Stimulated activated CD4-positive, alpha-beta T cell treated with anti-CD3 and anti-CD28 coated beads, Interleukin-4, amount 100 ng/mL, for 24 hours (primary cell): Measurements from ENCODE around the gene GRID1.

Experiments
- DNase-seq: peaks from one replicate; pipeline ENCODE4 v3.0.0-alpha.2; 2020

Gene GRID1

DNA sequence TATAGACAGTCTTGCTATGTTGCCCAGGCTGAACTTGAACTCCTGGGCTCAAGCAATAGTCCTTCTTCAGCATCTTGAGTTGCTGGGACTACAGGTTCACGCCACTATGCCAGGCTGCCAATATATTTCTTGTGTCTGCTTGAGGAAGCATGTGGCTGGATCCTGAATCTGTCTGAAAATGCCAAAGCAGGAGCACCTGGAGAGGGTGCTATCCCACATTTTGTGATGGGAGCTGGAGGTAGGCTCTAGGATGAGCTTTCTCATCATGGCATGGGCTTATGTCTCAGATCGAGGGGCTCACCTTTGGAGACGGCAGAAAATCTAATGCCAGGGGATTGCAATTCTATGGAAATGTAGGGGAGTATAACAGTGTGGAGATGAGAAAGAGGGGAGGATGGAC lies 744.2 kb downstream of the GRID1 start:
- DNase-seq = no peak

- DNase-seq = no peak
These were observed 745.0 kb downstream of the GRID1 start for GRCh38 chr10:85621562-85621961.

DNA sequence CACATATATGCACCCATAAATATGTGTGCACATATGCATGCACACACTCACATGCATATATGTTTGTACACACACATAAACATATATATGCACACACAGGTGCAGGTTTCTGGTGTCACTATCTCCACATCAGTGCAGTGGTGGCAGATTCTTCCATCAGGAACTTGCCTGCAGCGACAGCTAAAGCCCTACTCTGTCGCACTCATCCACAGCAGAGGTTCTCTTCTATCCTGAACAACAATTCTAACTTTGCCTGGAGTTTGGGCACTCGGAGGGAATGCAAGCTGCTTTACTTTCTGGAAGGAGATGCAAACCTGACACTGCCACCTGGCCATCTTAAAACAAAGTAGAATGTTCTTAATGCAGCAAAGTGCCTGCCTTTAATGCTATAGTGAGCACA lies 745.8 kb downstream of the GRID1 start:
- no peak for DNase-seq

DNA sequence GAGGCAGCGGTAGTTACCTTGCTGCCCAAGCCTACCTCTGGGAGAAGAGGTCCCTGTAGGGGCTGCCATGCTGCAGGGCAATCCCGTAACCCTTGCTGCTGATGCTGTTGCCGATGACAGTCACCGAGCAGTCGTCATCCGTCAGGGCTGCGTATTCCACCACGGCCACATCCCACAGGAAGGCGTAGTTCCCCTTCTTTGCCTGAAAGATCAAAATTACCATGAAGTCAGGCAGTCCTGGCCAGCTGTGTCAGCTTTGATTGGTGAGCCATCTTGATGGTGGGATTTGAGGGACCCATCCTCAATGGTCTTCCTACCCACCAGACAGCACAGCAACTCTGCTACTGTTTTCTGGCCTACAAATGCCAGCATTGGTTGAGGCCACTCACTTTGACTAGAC lies 746.8 kb downstream of the GRID1 start:
- DNase-seq = no peak

GRCh38 chr10:85618841-85619240 lies 747.8 kb downstream of the GRID1 start:
- no peak for DNase-seq

GRCh38 chr10:85617751-85618546 lies 748.6 kb downstream of the GRID1 start:
- no peak for DNase-seq

DNA sequence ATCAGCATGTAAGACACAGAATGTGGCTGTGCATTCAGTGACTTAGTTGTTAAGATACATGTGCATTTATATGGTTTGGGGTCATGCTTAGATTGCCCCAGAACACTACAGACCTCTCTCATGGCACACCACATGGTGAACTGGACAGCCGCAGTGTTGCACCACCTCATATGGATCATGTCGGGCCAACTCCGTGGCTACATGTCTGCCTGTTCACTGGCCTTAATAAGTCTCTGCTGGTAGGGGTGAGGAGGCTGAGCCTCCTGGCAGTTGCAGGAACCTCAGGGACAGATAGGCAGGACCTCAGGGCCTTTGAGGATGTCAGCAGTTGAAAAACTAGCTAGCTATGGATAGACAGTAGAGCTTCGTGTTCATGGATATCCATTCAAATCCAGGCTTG lies 751.0 kb downstream of the GRID1 start:
- DNase-seq = no peak

DNA sequence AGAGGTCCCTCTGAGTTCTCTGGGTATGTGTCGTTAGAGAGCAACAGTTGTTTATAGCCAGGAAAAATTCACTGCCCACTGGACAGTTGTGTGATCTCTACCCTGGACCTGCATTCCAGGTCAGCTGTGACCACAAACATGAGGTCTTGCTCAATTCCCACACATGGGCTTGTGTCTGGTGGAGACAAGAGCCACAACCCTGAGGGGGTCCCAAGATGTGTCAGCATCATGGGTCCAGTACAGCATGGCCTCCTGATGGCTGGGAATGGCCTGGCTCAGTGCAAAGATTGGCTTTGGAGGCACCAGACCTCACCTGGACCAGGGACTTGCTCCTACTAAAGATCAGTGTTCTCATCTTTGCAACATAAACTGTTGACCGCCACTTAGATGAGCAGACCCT lies 751.6 kb downstream of the GRID1 start:
- no peak for DNase-seq

GRCh38 chr10:85614566-85614965 lies 752.0 kb downstream of the GRID1 start:
- no peak for DNase-seq

DNA sequence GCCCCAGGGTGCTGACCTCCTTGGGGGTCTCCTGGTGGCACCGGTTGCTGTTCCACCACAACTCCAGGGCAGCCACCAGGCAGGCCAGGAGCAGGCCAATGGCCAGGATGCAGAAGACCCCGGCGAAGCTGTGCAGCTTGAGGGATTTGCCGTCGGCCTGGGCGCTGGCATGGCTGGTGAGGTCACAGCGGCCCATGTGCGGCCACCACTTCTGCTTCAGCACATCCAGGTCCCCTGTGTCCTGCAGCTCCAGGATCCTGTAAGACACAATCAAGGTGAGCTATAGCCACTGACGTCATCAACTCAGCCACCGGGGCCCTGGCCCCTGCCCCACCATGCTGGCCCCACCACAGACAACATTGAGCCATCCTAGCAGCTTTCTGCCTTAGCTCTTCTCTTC lies 753.2 kb downstream of the GRID1 start:
- no peak for DNase-seq

DNA sequence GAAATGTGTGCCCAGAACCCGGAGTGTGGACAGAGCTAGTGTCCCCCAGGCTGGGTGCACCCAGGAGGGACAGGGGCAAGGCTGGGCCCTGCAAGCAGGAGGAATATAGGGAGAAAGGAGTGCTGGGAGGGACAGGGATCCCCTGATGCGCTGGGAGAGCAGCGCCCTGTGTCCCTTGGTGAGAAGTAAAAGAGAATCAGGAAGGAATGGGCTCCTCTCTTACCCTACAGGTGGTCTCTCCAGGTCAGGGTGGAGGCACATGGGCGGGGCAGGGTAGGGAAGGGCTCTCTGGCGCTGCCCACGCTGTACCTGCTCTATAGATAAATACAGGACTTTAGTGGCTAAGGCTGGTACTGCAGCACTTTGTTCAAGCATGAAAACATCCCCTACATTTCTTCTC lies 753.8 kb downstream of the GRID1 start:
- DNase-seq = no peak

DNA sequence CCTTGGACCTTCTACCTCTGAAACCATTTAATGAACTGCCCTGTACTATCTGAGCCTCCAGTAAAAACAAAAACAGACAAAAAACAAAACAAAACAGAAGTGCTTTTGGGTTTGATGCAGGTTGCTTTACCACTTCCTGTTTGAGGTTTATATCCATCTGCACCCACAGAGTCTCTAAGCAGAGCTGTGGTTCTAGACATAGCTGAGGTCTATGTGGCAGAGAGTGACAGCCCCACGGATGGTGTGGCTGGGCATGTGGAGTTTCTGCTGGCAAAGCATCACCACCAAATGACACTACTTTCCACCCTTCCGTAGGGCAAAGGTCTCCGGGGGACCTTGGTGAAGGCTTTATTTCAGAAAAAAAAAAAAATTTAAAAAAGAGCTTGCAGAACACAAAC lies 754.2 kb downstream of the GRID1 start:
- peak; percentile 23 for DNase-seq

DNA sequence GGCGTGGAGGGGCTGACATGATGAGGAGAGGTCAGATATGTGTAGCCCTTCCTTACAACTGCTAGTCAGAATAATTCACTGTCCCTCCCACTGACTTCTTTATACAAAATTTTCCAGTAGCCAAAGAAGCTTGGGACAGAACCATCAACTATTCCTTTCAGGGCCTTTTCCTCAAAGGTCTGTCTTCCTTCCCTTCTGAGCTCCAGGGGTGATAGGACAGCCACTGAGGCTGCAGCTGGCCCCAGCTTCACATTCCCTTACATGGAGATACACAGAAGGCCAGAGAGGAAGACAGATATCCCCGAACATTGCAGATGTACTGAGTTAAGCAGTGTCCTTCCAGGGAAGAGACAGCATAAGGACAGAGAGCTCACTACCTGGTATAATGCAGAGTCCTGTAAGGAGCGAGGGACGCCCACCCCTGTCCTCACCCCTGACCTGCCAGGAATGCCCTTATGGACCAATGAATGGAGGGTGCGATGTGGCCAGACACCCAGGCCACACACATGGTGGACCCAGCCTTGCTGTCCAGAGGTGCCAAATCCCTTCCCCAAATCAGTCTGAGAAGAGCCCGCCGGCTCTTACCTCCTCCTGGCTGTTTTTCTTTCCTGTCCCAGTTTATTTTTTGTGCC lies 754.7 kb downstream of the GRID1 start:
- no peak for DNase-seq

DNA sequence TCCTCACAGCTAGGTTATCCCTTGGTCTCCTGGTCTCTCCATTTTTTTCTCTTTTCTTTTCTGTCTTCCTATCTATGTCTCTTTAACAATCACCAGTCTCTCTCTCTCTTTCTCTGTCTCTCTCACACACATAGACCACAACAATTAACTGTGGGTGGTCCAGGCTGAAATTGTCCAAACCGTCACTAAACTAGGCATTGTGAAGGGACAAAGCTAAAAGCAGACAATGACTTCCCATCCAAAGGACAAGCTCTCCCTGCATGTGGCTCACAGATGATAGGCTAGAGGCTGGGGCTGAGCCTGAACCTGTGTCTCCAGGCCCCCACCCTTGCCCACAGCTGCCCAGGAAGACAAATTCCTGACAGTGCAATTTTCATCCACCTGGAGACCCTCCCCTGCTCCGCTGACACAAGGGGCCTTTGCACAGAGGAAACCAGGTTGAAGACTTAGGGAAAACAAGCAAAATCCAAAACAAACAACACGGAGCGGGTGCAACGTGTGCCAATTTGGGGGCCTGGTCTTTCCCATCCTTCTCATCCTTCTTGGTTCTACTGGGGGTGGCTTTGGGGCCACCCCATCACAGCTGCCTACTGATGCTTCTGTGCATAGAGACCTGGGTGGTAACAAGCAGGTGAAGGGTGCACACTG lies 755.4 kb downstream of the GRID1 start:
- no peak for DNase-seq

DNA sequence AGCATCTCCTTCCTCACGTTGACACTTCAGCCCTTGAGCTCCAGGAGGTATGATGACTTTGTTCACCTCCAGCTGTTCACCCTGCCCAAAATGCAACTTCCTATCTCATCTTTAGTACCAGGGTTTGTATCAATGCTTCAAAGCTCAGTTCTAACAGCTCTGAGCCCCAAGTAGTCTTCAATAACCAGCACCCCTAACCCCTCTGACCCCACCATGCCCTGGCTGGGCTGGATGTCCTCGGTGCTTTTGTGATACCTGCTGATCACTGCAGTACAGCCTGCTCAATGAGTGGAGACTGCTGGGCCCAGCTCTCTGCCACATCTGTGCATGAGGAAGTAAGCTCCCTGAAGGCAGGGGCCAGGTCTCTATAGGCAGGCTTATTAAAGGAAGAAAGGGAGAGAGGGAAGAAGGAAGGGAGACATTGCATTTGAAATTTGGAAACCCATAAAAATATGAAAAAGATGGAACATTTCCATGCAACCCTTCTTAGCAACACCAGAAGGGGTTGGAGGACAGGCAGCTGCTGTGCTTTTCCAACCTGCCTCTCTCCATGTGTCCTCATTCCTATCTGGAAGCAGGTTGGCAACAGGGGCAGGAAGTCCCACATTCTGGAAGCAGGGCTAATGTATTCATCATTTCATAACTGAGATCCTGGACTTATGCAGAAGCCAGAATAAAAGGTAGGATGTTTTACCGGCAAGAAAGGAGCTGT lies 756.1 kb downstream of the GRID1 start:
- no peak for DNase-seq

DNA sequence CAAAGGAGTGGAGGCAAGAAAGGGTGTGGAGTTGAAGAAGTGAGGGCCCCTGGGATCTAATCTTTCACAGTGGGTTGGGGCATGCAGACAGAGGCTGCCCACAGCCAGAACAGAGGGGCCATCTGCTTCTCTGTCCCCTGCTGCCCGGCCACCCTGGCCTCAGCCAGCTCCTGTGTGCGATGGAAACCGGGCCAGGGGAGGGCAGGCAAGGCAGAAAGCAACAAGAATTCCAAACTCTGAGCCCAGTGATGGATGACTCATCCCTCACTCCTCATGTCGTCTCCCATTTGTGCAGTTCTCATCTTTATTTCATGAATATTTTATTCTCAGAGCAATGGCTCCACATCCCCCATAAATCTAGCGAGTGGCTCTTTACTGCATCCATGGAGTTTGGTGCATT lies 757.1 kb downstream of the GRID1 start:
- no peak for DNase-seq

DNA sequence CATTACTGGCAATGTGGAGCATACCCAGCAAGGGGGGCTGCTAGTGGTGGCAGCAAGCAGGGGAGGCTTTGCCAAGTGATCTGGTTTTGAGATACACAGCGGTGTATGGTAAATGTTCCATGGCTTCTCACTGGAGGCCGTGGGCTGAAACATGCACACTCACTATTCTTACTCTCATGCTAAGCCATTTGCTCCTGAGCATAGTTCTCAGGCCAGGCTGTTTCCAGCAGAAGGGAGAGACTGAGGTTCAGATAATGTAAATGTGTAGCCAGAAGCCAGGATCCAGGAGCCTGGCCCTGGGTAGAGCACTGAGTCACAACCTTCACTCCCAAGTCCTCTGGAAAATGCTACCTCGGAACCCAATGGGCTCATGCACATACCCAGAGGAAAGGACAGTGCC lies 757.9 kb downstream of the GRID1 start:
- DNase-seq = no peak

- DNase-seq = no peak
These were observed 759.4 kb downstream of the GRID1 start for GRCh38 chr10:85607043-85607695.

- no peak for DNase-seq
These were observed 760.2 kb downstream of the GRID1 start for GRCh38 chr10:85606401-85606800.

DNA sequence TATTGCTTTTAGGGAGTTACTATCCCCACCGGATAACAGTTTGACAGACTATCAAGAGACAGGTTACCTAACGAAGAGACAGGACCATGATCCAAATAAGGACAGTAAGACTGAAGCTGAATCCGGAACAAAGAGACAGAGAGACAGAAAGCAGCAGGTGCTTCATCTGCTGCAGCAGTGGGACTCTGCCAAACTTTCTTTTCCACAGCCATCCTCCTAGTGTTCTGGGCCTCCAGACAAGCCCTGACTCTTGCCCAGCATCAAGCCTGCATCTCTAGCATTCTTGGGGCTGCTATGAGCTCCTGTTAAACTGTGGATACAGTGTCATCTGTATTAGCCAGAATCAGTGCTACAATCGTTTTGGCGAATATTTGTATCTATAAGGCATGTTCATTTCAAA lies 761.7 kb downstream of the GRID1 start:
- no peak for DNase-seq

GRCh38 chr10:85604136-85604725 lies 762.4 kb downstream of the GRID1 start:
- no peak for DNase-seq

DNA sequence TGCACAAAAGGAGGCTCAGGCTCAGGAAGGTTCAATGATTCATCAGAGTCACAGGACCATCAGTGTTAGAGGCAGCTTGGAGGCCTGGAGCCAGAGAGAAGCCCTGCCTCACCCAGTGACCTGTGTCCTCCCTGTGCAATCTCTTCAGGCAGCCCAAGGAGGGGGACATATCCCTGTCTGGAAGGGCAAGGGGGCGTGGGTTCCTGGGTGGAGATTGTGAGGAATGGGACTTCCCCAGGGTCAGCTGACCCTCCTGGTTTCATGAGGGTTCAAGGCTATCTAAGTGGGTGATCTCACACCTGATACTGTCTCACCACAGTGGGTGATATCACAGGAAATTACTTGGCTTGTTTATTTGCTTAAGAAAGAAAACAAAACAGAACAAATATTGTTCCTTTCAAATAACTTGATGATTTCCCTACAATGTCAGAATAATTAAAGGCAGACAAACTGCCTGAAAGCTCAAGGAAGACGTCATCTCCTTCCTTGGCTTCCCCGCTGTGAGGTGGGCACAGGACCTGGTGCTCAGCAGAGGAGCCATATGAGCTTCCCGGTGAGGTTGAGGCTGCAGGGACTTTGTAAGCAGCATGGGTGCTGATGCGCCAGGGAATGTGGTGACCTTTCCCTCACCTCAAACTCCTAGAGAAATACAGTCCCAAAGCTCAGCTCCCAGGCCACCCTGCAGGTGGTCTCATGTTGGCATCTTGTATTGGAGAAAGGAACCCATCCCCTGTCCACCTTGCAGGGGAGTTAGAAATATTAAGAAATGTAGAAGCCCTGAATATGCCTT lies 763.2 kb downstream of the GRID1 start:
- no peak for DNase-seq
